ENCODE measurements around the gene ODF2L.

ODF2L gene

GRCh38 chr1:86345042-86345441, 51.1 kb downstream of the ODF2L start:
- no peak for TF ChIP-seq CTCF (IDR thresholded peaks at IDR 0.05; ENCODE audit: low read depth, low read length)

GRCh38 chr1:86339906-86340305, 56.2 kb downstream of the ODF2L start:
- no peak for TF ChIP-seq CTCF (IDR thresholded peaks at IDR 0.05; ENCODE audit: low read depth, low read length)
- no peak overlapping the region for H3K4me3 ChIP-seq (ENCODE audit: low read depth, low read length)

More at GRCh38 chr1:86345042-86345441, 51.1 kb downstream of the ODF2L start:
- no peak overlapping the region for H3K4me3 ChIP-seq (ENCODE audit: low read depth, low read length)

- no peak overlapping the region for H3K4me3 ChIP-seq (ENCODE audit: low read depth, low read length)
- no peak for TF ChIP-seq CTCF (IDR thresholded peaks at IDR 0.05; ENCODE audit: low read depth, low read length)
These were observed 56.9 kb downstream of the ODF2L start for GRCh38 chr1:86339014-86339812.

- H3K4me3 ChIP-seq (ENCODE audit: low read depth, low read length), result no peak overlapping the region
- no peak for TF ChIP-seq CTCF (IDR thresholded peaks at IDR 0.05; ENCODE audit: low read depth, low read length)
These were observed 60.2 kb downstream of the ODF2L start for GRCh38 chr1:86335916-86336315.

GRCh38 chr1:86325264-86325663, 70.9 kb downstream of the ODF2L start:
- no peak for TF ChIP-seq CTCF (IDR thresholded peaks at IDR 0.05; ENCODE audit: low read depth, low read length)
- no peak overlapping the region for H3K4me3 ChIP-seq (ENCODE audit: low read depth, low read length)

GRCh38 chr1:86324130-86324822, 71.8 kb downstream of the ODF2L start:
- H3K4me3 ChIP-seq (ENCODE audit: low read depth, low read length), result no peak overlapping the region
- no peak for TF ChIP-seq CTCF (IDR thresholded peaks at IDR 0.05; ENCODE audit: low read depth, low read length)

GRCh38 chr1:86322241-86322640, 73.9 kb downstream of the ODF2L start:
- TF ChIP-seq CTCF (IDR thresholded peaks at IDR 0.05; ENCODE audit: low read depth, low read length), result no peak
- H3K4me3 ChIP-seq (ENCODE audit: low read depth, low read length), result no peak overlapping the region

Measured in WI38 (cell line).